ENCODE measurements around the gene MS4A1.
"Not testable (repeated sequence)": the region's sequence is repeated elsewhere in the genome, so short reads cannot be mapped to it uniquely, and the experiment has no call there.

Gene MS4A1

DNA sequence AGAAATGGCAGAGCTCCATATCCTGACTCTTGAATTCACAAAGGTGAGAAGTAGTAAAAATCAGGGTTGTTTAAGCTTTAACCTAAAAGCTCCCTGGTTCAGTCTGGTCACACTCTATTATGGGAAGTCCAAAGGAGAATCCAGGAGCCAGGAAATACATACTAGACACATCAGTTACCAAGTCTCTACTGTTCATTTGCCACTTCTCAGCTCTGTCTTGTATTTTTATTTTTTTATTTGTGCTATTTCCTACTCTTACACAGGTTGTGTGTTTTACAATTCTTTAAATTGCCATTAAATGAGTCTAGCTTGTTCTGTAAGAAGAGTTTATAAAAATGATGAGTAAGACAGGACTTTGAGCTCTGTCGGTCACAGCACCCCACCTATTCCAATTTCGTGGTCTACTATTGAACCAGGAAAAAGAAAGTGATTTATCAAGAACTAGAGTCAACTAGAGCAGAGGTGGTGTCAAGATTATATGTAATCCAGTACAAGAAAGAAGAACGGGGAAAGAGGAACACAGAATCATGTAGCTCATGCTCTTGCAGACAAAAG is 46.7 kb downstream of the MS4A1 start:
- no peak for DNase-seq (ENCODE audit: low spot score)

DNA sequence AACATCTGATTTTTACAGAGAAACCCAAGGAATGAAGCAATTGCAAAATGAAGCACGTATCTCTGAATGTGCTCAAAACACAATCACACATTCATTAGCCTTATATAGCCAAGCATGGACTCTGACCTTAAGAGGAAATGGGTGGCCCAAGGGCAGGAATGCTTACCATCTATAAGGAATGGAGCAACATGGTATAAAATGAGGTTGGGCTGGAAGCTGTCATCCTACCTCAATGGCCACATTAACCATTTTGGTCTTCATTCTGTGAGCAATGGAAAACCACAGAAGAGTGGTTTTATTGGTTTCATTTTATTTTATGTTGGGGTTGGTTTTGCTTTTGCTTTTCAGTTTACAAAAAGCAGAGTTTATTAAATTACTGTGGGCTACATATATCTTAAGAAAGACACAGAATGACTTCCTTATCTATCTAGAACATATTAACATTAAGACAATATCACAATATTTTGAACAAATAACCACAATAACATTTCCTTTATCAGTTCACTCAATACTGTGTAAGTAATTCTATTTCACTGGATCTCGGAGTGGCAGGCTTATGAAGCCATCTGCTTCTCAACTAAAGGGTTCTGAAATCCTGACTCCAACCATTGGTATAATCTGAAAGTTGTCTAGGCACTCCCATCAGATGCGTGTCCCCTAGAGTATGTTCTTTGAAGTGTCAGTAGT is 48.7 kb downstream of the MS4A1 start:
- no peak for DNase-seq (ENCODE audit: low spot score)

DNA sequence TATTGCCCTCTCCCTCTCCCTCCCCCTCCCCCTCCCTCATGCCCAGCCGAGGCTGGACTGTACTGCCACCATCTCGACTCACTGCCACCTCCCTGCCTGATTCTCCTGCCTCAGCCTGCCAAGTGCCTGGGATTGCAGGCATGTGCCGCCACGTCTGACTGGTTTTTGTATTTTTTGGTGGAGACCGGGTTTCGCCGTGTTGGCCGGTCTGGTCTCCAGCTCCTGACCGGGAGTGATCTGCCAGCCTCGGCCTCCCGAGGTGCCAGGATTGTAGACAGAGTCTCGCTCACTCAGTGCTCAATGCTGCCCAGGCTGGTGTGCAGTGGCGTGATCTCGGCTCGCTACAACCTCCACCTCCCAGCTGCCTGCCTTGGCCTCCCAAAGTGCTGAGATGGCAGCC is 54.0 kb downstream of the MS4A1 start:
- not testable (repeated sequence) for DNase-seq (ENCODE audit: low spot score)

DNA sequence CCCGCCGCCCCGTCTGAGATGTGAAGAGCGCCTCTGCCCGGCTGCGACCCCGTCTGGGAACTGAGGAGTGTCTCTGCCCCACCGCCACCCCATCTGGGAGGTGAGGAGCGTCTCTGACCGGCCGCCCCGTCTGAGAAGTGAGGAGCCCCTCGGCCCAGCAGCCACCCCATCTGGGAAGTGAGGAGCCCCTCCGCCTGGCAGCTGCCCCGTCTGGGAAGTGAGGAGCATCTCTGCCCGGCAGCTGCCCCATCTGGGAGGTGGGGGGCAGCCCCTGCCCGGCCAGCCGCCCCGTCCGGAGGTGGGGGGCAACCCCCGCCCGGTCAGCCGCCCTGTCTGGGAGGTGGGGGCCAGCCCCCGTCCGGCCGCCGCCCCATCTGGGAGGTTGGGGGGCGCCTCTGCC is 54.6 kb downstream of the MS4A1 start:
- not testable (repeated sequence) for DNase-seq (ENCODE audit: low spot score)

DNA sequence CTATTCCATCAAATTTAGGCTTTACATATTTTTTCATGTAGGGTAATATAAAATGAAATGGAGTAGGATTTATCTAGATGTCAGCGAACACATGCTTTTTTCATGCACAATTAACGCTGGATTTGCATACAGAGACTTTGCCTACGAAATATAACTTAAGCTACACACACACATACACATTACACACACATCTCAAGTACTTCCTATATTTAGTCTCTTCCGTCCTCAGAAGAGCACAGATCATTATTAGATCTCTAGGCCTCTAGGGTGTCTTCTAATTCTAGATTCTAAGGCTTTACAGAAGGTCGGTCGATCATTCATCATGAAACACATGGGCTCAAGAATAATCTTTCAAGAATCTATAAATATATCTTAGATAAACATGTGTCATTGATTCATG is 55.7 kb downstream of the MS4A1 start:
- no peak for DNase-seq (ENCODE audit: low spot score)

DNA sequence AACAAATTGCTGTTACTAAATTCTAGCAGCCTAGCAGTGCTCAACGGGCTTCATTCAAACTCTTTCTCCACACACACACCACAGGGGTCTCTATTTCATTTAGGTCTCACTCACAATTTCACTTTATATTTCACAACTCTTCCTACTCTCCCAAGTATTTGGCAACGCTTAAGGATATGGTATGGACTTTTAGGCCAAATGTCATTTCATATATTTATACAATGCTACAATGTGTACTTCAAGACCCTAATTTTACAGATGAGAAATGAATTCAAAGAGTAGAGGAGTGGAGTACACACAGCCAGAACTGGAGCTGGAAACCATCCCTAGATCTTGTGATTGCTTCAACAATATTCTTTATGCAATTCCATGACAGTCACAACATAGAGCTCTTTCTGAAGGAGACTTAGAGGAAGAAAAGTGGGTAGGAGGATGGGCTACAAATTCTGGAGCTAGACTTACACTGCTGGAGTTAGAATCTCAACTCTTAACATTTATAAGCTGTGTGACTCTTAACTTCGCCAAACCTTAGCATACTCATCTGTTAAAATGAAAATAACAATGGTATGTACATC is 57.1 kb downstream of the MS4A1 start:
- no peak for DNase-seq (ENCODE audit: low spot score)

DNA sequence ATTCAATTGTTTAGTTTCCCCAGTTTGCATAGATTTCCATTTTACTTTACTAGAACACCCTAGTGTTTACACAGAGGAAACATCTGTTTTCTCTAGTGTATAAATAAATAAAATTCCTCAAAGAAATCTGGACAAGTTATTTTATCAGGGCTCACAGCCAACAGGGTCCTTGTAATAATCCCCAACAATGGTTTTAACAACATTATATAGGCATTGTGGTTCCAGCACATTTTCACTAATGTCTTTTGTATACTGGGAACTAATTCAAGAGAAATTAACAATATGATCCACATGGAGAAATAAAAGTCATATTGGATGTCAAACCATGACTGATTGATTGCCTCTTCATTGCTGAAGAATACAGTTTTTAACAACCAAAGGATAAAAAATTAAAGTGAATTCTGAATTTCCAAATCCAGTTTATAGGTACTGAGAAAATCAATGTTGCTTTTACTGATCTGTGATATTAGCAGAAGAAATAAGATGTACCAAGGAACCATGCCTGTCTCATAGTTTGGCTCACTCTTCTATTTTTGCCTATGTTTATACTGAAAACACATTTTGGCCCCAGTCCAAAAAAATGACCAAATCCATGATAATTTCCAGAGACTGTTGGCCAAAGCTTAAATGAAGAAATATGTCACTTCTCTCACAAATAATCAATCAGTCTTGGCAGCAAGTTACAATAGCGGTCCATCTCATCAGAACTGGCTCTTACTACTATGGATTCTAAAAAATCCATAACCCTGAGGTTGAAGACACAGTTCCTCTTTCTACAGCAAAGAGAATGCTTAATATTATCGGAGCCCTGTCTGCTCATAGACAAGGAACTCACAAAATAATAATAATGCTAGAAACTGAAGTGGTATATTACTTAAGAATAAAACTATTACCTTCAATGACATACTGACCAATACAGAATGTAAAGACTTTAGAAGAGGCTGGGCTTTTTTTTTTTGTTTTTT is 58.1 kb downstream of the MS4A1 start:
- no peak for DNase-seq (ENCODE audit: low spot score)

DNA sequence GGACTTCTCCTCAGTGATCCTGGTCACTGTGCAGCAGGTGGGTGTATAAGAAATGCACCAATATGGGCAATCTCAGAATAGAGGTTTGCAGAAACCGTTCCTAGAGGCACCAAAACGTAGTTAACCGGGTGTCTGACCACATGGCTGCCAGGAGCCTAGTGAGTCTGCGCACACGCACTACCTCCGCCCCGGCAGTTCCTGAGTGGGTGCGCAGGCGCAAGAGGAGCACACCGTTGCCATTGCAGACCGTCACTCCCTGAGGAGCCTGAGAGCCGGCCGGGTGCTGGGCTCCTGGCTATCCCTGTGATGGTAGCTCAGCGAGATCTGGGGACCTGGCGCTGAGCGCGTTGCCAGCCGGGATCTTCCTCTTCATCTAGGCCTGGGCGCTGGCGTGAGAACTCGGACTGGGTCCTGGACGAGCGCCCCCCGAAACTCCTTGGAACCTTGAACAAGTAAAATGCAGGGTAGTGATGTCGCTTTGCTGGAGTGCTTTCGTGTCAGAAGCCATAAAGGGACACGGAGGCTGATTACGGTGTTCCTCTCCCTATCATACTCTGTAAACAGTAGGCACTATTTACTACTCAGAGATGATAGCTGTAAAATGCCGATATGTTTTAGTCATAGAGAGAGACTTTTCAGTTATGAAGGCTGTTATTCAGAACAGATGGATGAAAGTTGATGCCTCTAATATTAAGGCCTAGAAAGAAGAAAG is 59.7 kb downstream of the MS4A1 start, which contains the start of gene MS4A13:
MS4A13 (plus strand) TSS at position 249 of the 712 bp plus-strand sequence. CDS start 2,692 bp downstream, outside the sequence.
- no peak for DNase-seq (ENCODE audit: low spot score)

Data from Ammon's horn (tissue), 1 donor.